Activated effector memory CD4-positive, alpha-beta T cell treated with anti-CD3 and anti-CD28 coated beads, Interleukin-2, amount 50 U/mL, for 16 hours (primary cell): Measurements from ENCODE around the gene IVNS1ABP.
"Not testable (repeated sequence)": the region's sequence is repeated elsewhere in the genome, so short reads cannot be mapped to it uniquely, and the experiment has no call there.

Experiments
- DNase-seq: peaks from one replicate; pipeline ENCODE4 v3.0.0-alpha.2; 2020

IVNS1ABP gene

GRCh38 chr1:185291159-185291558, 25.9 kb downstream of the IVNS1ABP start:
- DNase-seq, result no peak

DNA sequence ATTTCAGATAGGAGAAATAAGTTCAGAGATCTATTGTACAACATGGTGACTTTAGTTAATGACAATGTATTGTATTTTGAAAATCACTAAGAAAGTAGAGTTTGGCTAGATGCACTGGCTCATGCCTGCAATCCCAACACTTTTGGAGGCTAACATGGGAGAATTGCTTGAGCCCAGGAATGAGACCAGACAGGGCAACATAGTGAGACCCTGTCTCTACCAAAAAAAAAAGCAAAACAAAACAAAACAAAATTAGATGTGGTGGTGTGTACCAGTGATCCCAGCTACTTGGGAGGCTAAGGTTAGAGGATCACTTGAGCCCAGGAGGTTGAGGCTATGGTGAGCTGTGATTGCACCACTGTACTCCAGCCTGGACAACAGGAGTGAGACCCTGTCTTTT, 27.2 kb downstream of the IVNS1ABP start:
- no peak for DNase-seq

- no peak for DNase-seq
Observed at GRCh38 chr1:185288435-185288834, 28.6 kb downstream of the IVNS1ABP start.

GRCh38 chr1:185287451-185287850, 29.6 kb downstream of the IVNS1ABP start:
- DNase-seq, result no peak

GRCh38 chr1:185284533-185285276, 32.3 kb downstream of the IVNS1ABP start:
- no peak for DNase-seq

DNA sequence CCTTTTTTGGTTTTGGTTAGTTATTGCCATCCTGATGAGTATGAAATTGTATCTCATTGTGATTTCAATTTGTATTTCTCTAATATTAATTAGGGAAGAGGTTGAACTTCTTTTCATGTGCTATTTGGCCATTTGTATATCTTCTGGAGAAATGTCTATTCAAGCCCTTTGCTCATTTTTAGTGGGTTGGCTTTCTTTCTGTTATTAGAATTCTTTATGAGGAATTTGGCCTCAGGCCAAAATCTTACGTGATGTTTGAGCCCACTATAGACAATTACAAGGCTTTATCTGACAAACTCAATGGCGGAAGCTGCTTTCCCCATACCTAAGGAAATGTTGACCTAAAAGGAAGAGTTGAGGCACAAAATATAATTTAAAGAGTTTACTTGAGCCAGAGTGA, 32.9 kb downstream of the IVNS1ABP start:
- no peak for DNase-seq

GRCh38 chr1:185281245-185281644, 35.8 kb downstream of the IVNS1ABP start:
- peak; percentile 65 for DNase-seq

GRCh38 chr1:185280589-185280988, 36.5 kb downstream of the IVNS1ABP start:
- DNase-seq, result no peak

GRCh38 chr1:185279571-185279970, 37.5 kb downstream of the IVNS1ABP start:
- no peak for DNase-seq

DNA sequence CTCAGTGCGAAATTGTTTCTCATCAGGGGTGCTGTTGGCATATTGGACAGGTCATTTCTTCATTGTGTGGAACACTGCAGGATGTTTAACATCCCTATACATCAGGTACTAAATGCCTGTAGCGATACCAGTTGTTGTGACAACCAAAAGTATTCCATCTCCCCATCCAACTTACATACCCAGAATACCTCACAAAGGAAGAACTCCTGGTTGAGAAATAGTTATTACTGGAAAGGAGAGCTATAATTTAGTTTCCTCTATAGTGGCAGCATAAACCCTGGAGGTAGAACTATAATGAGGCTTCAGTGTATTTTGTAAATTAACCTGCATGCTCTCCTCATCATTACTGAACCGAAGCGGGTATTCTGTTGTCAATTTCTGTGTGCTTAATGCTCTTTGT, 45.1 kb downstream of the IVNS1ABP start:
- DNase-seq, result no peak

GRCh38 chr1:185268352-185268751, 48.7 kb downstream of the IVNS1ABP start:
- no peak for DNase-seq

DNA sequence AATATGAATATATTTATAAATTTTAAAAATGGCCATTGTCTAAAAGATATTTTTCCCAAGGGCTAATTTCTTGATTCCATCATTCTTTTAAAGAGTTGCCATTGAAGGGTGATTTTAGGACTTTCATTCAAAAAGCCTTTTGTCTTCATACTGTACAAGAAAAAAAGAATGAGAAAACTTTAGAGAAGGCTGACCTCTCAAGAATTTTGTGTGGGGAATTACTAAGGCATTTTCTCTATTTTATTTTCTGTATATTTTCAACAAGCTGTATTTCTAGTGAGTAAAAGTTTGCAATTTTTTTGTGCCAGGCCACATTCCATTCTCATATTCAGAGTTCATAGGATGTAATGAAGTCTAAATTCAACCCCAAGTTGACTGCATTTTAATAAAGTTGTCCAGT, 49.3 kb downstream of the IVNS1ABP start:
- DNase-seq, result no peak

- DNase-seq, result no peak
Observed at GRCh38 chr1:185267301-185267700, 49.7 kb downstream of the IVNS1ABP start.

DNA sequence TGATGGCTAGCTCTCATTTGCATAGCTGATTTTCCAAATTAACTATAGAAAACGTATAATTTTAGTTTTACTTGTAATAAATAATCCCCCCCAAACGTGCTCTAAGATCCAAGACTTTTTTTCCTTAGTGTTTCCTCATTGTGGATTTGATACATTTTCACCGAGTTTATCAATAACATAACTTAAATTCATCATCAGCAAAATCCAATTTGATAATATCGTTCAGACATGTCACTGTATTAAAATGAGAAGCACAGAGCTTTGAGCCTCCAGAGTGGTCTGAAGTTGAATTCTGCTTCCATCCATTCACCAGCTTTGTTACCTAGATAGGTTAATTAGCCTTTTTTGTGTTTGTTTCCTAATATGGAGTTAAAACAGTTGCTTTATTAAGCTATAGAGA, 51.7 kb downstream of the IVNS1ABP start:
- no peak for DNase-seq

DNA sequence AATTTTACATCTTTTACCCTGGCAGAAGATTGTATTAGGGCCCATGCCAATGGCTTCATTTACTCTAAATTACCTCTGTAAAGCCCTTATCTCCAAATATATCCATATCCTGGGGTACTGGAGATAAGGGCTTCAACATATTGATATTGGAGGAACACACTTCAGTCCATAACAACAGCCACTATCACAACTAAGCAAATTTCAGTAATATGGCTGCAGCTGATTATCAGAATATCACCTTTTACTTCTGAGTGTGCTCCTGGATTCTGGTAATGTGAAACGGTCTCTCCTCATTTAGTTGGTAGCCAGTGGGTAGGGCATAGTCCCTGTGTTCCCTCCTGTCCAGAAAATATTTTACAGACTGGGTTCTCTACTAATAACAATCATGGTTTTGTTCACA, 53.3 kb downstream of the IVNS1ABP start:
- no peak for DNase-seq

DNA sequence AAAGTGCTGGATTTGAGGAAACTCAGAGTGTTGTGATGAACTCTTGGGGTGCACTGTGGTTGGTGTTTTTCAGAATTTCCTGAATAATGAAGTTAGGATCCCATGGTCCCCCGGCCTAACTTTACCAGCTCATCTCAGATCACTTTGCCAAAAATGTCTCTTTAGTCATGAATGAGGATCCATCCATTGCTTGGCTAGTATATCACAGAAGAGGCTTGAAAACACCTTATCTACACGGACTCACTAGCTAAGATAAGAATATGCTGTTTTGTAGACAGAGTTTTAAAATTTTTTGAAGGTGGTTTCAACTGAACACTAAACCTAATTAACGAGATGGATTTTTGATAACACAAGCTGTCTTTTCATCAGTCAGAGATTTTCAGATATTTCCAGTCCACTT, 53.8 kb downstream of the IVNS1ABP start:
- DNase-seq, result no peak

- no peak for DNase-seq
Observed at GRCh38 chr1:185262151-185262550, 54.9 kb downstream of the IVNS1ABP start.

DNA sequence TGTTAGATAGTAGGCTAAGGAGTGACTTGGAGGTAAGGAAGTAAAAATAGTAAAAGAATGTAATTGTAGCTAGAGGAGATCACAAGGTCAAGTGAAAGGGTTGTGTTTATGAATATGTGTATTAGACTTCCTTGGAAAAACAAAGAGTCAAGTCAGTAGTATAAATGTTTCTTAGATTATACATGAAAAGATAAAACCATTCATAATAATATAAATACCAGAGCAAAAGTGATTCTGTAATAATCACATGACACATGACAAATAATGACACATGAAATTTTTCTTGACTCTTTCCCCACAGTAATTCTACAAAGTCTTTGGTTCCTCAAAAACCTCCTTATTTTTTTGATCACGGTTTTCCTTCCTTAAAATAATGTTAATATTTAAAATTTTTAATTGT, 56.4 kb downstream of the IVNS1ABP start:
- no peak for DNase-seq

GRCh38 chr1:185258676-185259075, 58.4 kb downstream of the IVNS1ABP start:
- DNase-seq, result no peak

- no peak for DNase-seq
Observed at GRCh38 chr1:185257950-185258208, 59.2 kb downstream of the IVNS1ABP start.

GRCh38 chr1:185257116-185257949, 59.7 kb downstream of the IVNS1ABP start:
- DNase-seq, result not testable (repeated sequence)

GRCh38 chr1:185255595-185255994, 61.4 kb downstream of the IVNS1ABP start:
- not testable (repeated sequence) for DNase-seq

GRCh38 chr1:185252404-185252803, 64.6 kb downstream of the IVNS1ABP start:
- DNase-seq, result not testable (repeated sequence)

- not testable (repeated sequence) for DNase-seq
Observed at GRCh38 chr1:185251928-185252327, 65.1 kb downstream of the IVNS1ABP start.

GRCh38 chr1:185250063-185250462, 67.0 kb downstream of the IVNS1ABP start:
- DNase-seq, result no peak
